Limb (tissue), 2 donors: Measurements from ENCODE around the gene TGM6.
"Not testable (repeated sequence)": the region's sequence is repeated elsewhere in the genome, so short reads cannot be mapped to it uniquely, and the experiment has no call there.

ENCODE experiments used
- DNase-seq, 2 donors: peaks; one replicate each; pipeline ENCODE4 v3.0.0-alpha.2; 2016; ENCODE audit errors: extremely low spot score in 2 of 2

TGM6 gene

GRCh38 chr20:2397595-2398145, 17.0 kb downstream of the TGM6 start:
- DNase-seq = no peak

- DNase-seq = no peak
Measured at GRCh38 chr20:2398449-2398848, 17.7 kb downstream of the TGM6 start.

GRCh38 chr20:2399390-2399789, 18.7 kb downstream of the TGM6 start:
- DNase-seq = no peak

DNA sequence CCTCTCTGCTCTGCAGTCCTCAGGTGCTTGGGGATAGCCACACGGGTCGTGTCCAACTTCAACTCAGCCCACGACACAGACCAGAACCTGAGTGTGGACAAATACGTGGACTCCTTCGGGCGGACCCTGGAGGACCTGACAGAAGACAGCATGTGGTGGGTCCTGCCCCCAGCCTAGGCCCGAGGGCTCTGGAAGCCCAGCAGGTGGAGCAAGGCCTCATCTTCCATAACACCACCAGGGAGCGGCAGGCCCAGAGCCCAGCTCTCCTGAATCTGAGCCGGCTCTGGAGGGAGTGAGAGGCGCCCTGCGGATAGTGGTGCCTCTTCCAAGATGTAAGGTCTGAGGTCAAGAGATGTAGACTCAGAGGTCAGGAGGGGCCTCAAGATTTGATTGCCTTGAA, 19.6 kb downstream of the TGM6 start:
- DNase-seq = no peak

DNA sequence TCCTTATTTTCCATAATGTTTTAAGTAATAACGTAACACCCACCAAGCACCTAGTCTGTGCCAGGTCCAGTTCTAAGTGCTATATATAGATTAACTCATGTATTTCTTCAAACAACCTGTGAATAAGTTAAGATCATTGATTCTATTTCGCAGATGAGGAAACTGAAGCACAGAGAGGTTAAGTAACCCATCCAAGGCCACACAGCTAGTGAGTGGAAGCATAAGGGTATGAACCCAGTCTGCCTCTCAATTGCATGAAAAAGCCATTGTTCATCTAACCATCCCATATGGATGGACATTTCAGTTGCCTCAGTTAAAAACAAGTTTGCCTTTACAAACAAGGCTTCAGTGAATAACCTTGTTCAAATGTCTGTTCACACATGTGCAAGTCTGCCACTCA, 20.8 kb downstream of the TGM6 start:
- DNase-seq = no peak

DNA sequence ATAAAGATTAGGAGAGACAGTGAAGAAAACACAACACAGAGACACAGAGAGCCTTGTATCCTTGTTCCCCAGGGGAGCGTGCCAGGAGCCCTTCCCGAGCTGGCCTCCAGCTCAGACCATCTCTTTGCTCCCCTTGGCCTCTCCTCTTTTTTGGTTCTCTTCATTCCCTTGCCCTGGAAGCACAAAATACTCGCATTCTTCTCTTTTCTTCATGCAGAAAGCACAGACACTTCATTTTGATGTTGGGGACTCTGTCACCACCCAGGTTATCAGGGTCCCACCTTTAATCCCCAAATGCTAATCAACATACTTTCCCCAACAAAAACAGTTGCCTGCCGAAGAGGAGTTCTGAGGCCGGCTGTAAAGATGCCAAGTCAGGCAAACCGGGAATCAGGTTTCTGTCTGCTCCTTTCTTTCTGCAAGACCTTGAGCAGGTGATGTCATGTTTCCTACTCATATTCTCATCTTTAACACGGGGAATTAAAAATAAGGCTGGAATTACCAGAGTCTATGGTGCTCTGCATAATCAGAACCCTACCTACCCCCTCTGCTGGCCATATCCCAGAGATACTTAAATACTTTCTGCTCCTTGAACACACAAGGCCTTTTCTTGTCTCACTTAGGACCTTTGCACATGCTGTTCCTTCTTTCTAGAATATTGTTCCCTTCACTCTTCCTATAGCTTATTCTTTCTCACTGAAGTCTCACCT, 21.7 kb downstream of the TGM6 start:
- DNase-seq = peak in 1 of 2 donors; percentile 12

- DNase-seq = no peak
Measured at GRCh38 chr20:2403291-2404052, 22.8 kb downstream of the TGM6 start.

GRCh38 chr20:2405693-2406065, 25.0 kb downstream of the TGM6 start:
- DNase-seq = no peak

GRCh38 chr20:2407355-2407754, 26.7 kb downstream of the TGM6 start:
- DNase-seq = not testable (repeated sequence)

- DNase-seq = no peak
Measured at GRCh38 chr20:2408111-2408510, 27.4 kb downstream of the TGM6 start.

GRCh38 chr20:2416541-2417212, 36.0 kb downstream of the TGM6 start:
- DNase-seq = no peak

- no peak for DNase-seq
Measured at GRCh38 chr20:2417213-2417541, 36.5 kb downstream of the TGM6 start.

DNA sequence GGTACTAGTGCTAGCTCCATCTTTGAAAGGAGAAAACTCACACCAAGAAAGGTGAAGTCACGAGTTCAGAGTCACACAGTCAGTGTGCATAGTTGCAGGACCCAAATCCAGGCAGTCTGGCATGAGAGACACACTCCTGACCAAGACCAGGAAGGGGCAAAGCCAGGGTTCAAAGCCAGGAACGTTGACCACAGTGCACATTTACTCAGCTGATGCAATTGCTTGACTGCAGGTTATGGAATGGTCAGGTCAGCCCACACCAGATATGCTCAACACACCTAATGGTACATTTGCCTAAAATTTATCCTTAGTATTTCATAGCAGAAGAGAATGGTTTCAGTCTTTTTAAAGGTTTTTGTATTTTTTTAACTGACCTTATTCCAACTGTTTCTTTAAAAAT, 37.7 kb downstream of the TGM6 start:
- DNase-seq = no peak

DNA sequence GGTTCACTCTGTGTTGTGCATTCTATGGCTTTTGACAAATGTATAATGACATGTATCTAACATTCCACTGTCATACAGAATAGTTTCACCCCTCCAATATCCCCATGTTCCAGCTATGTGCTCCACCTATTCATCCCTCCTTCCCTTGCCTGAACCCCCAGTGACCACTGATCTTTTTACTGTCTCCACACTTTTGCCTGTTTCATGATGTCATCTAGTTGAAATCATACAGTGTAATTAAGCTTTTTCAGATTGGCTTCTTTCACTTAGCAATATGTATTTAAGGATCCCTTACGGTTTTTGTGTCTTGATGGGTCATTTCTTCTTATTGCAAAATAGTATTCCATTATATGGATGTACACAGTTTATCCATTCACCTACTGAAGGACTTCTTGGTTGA, 39.8 kb downstream of the TGM6 start:
- no peak for DNase-seq

DNA sequence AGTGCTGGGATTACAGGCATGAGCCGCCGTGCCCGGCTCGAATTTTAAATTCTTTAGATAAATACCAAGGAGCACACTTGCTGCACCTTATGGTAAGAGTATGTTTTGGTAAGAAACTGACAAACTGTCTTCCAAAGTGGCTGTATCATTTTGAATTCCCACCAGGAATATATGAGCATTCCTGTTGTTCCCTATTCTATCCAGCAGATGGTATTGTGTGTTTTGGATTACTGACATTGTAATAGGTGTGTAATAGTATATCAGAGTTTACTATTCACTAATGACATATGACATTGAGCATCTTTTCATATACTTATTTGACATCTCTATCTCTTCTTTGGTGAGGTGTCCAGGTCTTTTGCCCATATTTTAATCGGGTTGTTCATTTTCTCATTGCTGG, 40.5 kb downstream of the TGM6 start:
- DNase-seq = no peak

- DNase-seq = no peak
Measured at GRCh38 chr20:2429051-2429450, 48.4 kb downstream of the TGM6 start.

GRCh38 chr20:2430538-2430937, 49.8 kb downstream of the TGM6 start:
- no peak for DNase-seq

DNA sequence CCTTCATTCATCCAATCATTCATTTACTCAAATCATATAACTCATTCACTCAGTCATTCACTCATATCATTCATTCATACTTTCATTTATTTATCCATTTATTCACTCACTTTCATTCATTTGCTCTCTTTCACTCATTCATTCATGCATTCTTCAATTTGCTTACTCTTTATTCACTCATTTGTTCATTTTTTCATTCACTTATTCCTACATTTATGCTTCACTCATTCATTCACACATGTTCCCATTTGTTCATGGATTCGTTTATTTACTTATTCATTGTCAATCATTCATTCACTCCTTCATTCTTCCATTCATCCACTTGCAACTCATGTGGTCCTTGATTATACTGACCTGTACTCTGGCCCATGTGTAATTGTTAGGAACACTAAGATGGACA, 50.5 kb downstream of the TGM6 start:
- no peak for DNase-seq

DNA sequence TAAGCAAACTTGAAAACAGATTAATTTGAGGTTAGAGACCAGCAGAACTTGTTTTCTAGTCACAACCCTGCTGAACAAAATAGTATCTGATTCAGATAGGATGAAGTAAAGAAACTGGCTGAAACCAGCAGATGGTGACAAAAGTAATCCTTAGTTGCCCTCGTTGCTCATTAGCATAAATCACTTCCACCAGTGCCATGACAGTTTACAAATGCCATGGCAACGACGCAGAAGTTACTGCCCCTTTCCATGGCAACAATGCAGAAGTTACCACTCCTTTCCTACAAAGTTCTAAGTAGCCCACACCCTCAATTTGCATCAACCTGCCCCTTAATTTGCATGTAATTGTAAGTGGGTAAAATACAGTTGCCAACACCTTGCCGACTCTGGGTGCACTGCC, 66.1 kb downstream of the TGM6 start:
- no peak for DNase-seq

DNA sequence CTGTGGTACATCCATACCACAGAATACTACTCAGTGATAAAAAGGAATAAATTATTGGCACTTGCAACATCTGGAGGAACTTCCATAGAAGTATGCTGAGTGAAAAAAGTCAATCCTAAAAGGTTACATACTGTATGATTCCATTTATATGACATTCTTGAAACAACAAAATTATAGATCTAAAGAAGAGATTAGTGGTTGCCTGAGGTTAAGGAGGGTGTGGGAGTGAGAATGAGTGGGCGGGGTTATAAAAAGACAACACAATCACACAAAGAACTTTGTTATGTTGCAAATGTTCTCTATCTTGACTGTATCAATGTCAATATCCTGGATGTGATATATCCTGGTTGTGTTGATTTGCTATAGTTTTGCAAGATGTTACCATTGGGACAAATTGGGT, 68.7 kb downstream of the TGM6 start:
- DNase-seq = no peak

GRCh38 chr20:2451422-2451821, 70.7 kb downstream of the TGM6 start:
- DNase-seq = no peak

- peak; percentile 55 to 78 for DNase-seq
Measured at GRCh38 chr20:2451939-2452732, 71.4 kb downstream of the TGM6 start.
